WTC11 (cell line): ENCODE data around the gene KLHL1. TPM values are rescaled to one million over a fixed set of nuclear protein-coding genes. Genes with fewer than 3 reads are reported as not detected.

Experiments
- ATAC-seq: fragments of 200-7000 bp; cut with Tn5 transposase; 2 replicates; pipeline ENCODE4 v1.10.0; 2021; ENCODE audit warnings: mild to moderate bottlenecking, moderate library complexity
- CTCF ChIA-PET: fragments of 300-600 bp; sonication (Branson Sonifier 250); formaldehyde crosslinking; loops from one replicate; lab custom pipeline; 2021; ENCODE audit warnings: antibody characterized with exemption; lab: Charles Lee
- POLR2A ChIA-PET: fragments of 350-600 bp; sonication (Branson Sonifier 250); formaldehyde crosslinking; loops from one replicate; lab custom pipeline; 2021; ENCODE audit warnings: antibody characterized with exemption; lab: Charles Lee
- DNase-seq: peaks from one replicate; pipeline ENCODE4 v3.0.0; 2021; ENCODE audit warnings: low spot score
- H3K27ac Mint-ChIP-seq: 2 replicates; pipeline ENCODE4 v1.8.0; 2021; ENCODE audit warnings: mixed read lengths
- H3K27me3 Mint-ChIP-seq: 2 replicates; pipeline ENCODE4 v1.8.0; 2021; ENCODE audit warnings: low read depth, mild to moderate bottlenecking, moderate library complexity, mixed read lengths
- H3K36me3 Mint-ChIP-seq: 2 replicates; pipeline ENCODE4 v1.8.0; 2021; ENCODE audit warnings: mixed read lengths
- H3K4me1 Mint-ChIP-seq: 2 replicates; pipeline ENCODE4 v1.8.0; 2022; ENCODE audit warnings: mixed read lengths
- H3K4me3 Mint-ChIP-seq: 2 replicates; pipeline ENCODE4 v1.8.0; 2021; ENCODE audit warnings: mild to moderate bottlenecking, moderate library complexity, mixed read lengths
- H3K9me3 Mint-ChIP-seq: 2 replicates; pipeline ENCODE4 v1.8.0; 2021; ENCODE audit warnings: mixed read lengths
- ATF1 ChIP-seq: sonication (generic); formaldehyde crosslinking; IDR thresholded peaks from 2 replicates; pipeline ENCODE4 v1.8.1; 2023; ENCODE audit warnings: mild to moderate bottlenecking, moderate library complexity, missing genetic modification reagents
- ELF4 ChIP-seq: sonication (generic); formaldehyde crosslinking; IDR thresholded peaks from 2 replicates; pipeline ENCODE4 v1.8.1; 2022; ENCODE audit warnings: low read depth, mild to moderate bottlenecking, moderate library complexity, missing genetic modification reagents
- ESRRA ChIP-seq: sonication (generic); formaldehyde crosslinking; IDR thresholded peaks from 2 replicates; pipeline ENCODE4 v1.8.1; 2022; ENCODE audit warnings: mild to moderate bottlenecking, missing genetic modification reagents, borderline replicate concordance
- ETV6 ChIP-seq: sonication (generic); formaldehyde crosslinking; IDR thresholded peaks from 2 replicates; pipeline ENCODE4 v1.8.1; 2022; ENCODE audit warnings: mild to moderate bottlenecking, missing genetic modification reagents
- FOXP1 ChIP-seq: sonication (generic); formaldehyde crosslinking; IDR thresholded peaks from 2 replicates; pipeline ENCODE4 v1.8.0; 2022; ENCODE audit warnings: missing genetic modification reagents, mild to moderate bottlenecking, moderate library complexity, borderline replicate concordance
- HMGA2 ChIP-seq: fragments of 250-450 bp; sonication (Bioruptor Pico); IDR thresholded peaks from 2 replicates; pipeline ENCODE4 v1.4.0; 2021; ENCODE audit warnings: mild to moderate bottlenecking, moderate library complexity
- OVOL2 ChIP-seq: fragments of 250-450 bp; sonication (Bioruptor Pico); IDR thresholded peaks from 2 replicates; pipeline ENCODE4 v1.9.0; 2021; ENCODE audit warnings: mild to moderate bottlenecking, borderline replicate concordance
- PRRX2 ChIP-seq: fragments of 250-450 bp; sonication (Bioruptor Pico); IDR thresholded peaks from 2 replicates; pipeline ENCODE4 v1.8.0; 2021; ENCODE audit warnings: mild to moderate bottlenecking
- SMAD3 ChIP-seq: sonication (generic); formaldehyde crosslinking; IDR thresholded peaks from 2 replicates; pipeline ENCODE4 v1.8.0; 2022; ENCODE audit warnings: missing genetic modification reagents, mild to moderate bottlenecking, borderline replicate concordance
- SMAD4 ChIP-seq: sonication (generic); formaldehyde crosslinking; IDR thresholded peaks from 2 replicates; pipeline ENCODE4 v1.8.0; 2022; ENCODE audit warnings: mild to moderate bottlenecking, missing genetic modification reagents
- TP53 ChIP-seq: sonication (generic); formaldehyde crosslinking; IDR thresholded peaks from 2 replicates; pipeline ENCODE4 v1.8.1; 2023; ENCODE audit warnings: mild to moderate bottlenecking, missing genetic modification reagents
- ZNF416 ChIP-seq: fragments of 250-450 bp; sonication (Bioruptor Pico); IDR thresholded peaks from 2 replicates; pipeline ENCODE4 v1.9.0; 2021; ENCODE audit warnings: mild to moderate bottlenecking, inconsistent platforms
- total RNA-seq: library from RNA; stranded (reverse); gene quantifications from 3 replicates; pipeline ENCODE4 v1.2.3, GENCODE V29; 2021
- TF ChIP-seq, protein P1 (sequence below): sonication (generic); formaldehyde crosslinking; IDR thresholded peaks from 2 replicates; pipeline ENCODE4 v1.8.0; 2022; ENCODE audit warnings: mild to moderate bottlenecking, missing genetic modification reagents
- TF ChIP-seq, protein P2 (sequence below): sonication (generic); formaldehyde crosslinking; IDR thresholded peaks from 2 replicates; pipeline ENCODE4 v1.8.0; 2022; ENCODE audit warnings: mild to moderate bottlenecking, missing genetic modification reagents
- TF ChIP-seq, protein P3 (sequence below): sonication (generic); formaldehyde crosslinking; IDR thresholded peaks from 2 replicates; pipeline ENCODE4 v1.8.0; 2022; ENCODE audit warnings: missing genetic modification reagents
- TF ChIP-seq, protein P4 (sequence below): fragments of 250-450 bp; sonication (Bioruptor Pico); IDR thresholded peaks from 2 replicates; pipeline ENCODE4 v1.9.0; 2021; ENCODE audit warnings: mild to moderate bottlenecking

Gene KLHL1
- total RNA-seq, 1 experiment from 2014 or later, result not detected

DNA sequence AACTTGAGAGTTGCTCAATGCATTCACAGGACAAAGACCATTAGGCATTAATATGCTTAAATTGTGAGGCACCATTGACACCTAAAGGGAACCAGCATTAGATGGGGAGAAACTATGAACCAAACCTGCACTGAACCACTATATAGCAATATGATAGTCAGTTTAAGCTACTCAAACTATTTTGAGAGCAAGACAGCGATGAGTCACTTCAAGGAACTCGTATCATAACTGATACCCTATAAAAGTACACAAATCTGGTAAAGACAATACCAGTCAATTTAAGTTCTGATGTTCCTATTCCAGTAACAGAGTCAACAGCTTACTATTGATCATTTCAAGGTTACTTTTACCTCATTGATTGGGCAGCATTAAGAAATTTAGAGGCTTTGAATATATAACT is 151.9 kb downstream of the KLHL1 start:
- POLR2A ChIA-PET, result no interaction called here
- ATAC-seq (no peak), DNase-seq (no peak)
- TF ChIP-seq ETV6 (no peak), ATF1 (CRISPR knock-in tag) (no peak), FOXP1 (CRISPR knock-in tag) (no peak), SMAD4 (CRISPR knock-in tag) (no peak), OVOL2 (CRISPR knock-in tag) (no peak), ELF4 (CRISPR knock-in tag) (no peak), PRRX2 (CRISPR knock-in tag) (no peak)
- TF ChIP-seq, protein P1, sequence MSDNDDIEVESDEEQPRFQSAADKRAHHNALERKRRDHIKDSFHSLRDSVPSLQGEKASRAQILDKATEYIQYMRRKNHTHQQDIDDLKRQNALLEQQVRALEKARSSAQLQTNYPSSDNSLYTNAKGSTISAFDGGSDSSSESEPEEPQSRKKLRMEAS (CRISPR knock-in tag), result no peak
- TF ChIP-seq, protein P2, sequence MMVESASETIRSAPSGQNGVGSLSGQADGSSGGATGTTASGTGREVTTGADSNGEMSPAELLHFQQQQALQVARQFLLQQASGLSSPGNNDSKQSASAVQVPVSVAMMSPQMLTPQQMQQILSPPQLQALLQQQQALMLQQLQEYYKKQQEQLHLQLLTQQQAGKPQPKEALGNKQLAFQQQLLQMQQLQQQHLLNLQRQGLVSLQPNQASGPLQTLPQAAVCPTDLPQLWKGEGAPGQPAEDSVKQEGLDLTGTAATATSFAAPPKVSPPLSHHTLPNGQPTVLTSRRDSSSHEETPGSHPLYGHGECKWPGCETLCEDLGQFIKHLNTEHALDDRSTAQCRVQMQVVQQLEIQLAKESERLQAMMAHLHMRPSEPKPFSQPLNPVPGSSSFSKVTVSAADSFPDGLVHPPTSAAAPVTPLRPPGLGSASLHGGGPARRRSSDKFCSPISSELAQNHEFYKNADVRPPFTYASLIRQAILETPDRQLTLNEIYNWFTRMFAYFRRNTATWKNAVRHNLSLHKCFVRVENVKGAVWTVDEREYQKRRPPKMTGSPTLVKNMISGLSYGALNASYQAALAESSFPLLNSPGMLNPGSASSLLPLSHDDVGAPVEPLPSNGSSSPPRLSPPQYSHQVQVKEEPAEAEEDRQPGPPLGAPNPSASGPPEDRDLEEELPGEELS (CRISPR knock-in tag), result no peak
- TF ChIP-seq, protein P3, sequence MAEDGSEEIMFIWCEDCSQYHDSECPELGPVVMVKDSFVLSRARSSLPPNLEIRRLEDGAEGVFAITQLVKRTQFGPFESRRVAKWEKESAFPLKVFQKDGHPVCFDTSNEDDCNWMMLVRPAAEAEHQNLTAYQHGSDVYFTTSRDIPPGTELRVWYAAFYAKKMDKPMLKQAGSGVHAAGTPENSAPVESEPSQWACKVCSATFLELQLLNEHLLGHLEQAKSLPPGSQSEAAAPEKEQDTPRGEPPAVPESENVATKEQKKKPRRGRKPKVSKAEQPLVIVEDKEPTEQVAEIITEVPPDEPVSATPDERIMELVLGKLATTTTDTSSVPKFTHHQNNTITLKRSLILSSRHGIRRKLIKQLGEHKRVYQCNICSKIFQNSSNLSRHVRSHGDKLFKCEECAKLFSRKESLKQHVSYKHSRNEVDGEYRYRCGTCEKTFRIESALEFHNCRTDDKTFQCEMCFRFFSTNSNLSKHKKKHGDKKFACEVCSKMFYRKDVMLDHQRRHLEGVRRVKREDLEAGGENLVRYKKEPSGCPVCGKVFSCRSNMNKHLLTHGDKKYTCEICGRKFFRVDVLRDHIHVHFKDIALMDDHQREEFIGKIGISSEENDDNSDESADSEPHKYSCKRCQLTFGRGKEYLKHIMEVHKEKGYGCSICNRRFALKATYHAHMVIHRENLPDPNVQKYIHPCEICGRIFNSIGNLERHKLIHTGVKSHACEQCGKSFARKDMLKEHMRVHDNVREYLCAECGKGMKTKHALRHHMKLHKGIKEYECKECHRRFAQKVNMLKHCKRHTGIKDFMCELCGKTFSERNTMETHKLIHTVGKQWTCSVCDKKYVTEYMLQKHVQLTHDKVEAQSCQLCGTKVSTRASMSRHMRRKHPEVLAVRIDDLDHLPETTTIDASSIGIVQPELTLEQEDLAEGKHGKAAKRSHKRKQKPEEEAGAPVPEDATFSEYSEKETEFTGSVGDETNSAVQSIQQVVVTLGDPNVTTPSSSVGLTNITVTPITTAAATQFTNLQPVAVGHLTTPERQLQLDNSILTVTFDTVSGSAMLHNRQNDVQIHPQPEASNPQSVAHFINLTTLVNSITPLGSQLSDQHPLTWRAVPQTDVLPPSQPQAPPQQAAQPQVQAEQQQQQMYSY (CRISPR knock-in tag), result no peak
- Mint-ChIP-seq H3K4me1 (peaks cover 16% of the 10 kb centered on the region), H3K27me3 (no peaks in the 10 kb centered on the region), H3K9me3 (no peaks in the 10 kb centered on the region), H3K27ac (no peak overlapping the region), H3K4me3 (no peak overlapping the region), H3K36me3 (no peaks in the 10 kb centered on the region)
- CTCF ChIA-PET, result no interaction called here

DNA sequence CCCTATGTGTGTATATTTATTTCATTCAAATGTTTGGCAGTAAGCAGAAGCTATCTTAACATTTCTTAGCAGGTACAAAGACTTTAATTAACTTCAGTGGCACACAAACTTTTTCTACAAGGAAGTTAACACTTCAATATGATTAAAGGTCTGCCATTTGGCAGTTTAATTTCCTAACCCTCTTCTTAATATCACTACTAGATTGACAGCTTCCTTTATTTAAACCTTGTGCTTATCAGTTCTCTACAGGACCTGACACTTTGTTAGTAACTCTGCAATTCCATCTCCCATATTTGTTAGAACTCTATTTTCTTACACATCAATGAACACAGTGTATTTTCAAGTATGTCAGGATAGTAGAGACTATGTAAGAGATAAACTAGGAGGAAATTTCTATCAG is 153.0 kb downstream of the KLHL1 start:
- Mint-ChIP-seq H3K36me3 (no peaks in the 10 kb centered on the region), H3K27ac (no peak overlapping the region), H3K9me3 (no peaks in the 10 kb centered on the region), H3K27me3 (no peaks in the 10 kb centered on the region), H3K4me3 (no peak overlapping the region), H3K4me1 (peaks cover 16% of the 10 kb centered on the region)
- ChIA-PET POLR2A (no interaction called here), CTCF (no interaction called here)
- no peak for DNase-seq
- no peak for TF ChIP-seq SMAD3
- no peak for TF ChIP-seq TP53 (CRISPR knock-in tag)
- no peak for TF ChIP-seq ZNF416
- TF ChIP-seq ESRRA, result no peak
- no peak for TF ChIP-seq OVOL2 (CRISPR knock-in tag)
- no peak for ATAC-seq

DNA sequence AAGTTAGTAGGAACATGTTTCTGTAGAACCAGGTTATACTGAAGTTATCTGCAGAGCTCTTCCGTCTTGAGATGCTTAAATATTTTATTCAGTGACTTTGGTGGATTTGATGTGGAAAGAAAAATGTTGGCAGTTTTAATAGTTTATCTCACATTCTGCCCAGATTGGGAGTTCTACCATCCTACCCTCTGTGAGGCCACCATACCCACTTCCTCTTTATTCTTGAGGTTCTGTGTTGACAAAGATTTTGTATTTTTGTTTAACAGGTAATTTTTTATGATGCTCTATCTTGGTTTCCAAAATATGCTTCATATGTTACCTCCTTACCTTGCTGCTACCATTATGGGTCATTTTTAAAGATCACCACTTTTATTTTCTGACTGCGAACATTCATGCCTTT is 156.8 kb downstream of the KLHL1 start:
- H3K4me1 Mint-ChIP-seq, result no peaks in the 10 kb centered on the region
- no peak overlapping the region for H3K27ac Mint-ChIP-seq
- POLR2A ChIA-PET, result no interaction called here
- H3K9me3 Mint-ChIP-seq, result no peaks in the 10 kb centered on the region
- no peaks in the 10 kb centered on the region for H3K36me3 Mint-ChIP-seq
- TF ChIP-seq, protein P4, sequence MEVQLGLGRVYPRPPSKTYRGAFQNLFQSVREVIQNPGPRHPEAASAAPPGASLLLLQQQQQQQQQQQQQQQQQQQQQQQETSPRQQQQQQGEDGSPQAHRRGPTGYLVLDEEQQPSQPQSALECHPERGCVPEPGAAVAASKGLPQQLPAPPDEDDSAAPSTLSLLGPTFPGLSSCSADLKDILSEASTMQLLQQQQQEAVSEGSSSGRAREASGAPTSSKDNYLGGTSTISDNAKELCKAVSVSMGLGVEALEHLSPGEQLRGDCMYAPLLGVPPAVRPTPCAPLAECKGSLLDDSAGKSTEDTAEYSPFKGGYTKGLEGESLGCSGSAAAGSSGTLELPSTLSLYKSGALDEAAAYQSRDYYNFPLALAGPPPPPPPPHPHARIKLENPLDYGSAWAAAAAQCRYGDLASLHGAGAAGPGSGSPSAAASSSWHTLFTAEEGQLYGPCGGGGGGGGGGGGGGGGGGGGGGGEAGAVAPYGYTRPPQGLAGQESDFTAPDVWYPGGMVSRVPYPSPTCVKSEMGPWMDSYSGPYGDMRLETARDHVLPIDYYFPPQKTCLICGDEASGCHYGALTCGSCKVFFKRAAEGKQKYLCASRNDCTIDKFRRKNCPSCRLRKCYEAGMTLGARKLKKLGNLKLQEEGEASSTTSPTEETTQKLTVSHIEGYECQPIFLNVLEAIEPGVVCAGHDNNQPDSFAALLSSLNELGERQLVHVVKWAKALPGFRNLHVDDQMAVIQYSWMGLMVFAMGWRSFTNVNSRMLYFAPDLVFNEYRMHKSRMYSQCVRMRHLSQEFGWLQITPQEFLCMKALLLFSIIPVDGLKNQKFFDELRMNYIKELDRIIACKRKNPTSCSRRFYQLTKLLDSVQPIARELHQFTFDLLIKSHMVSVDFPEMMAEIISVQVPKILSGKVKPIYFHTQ, result no peak
- TF ChIP-seq HMGA2 (CRISPR knock-in tag) (no peak), ESRRA (no peak)
- TF ChIP-seq, all 79 proteins: peak for 0
- Mint-ChIP-seq H3K4me3 (no peak overlapping the region), H3K27me3 (no peaks in the 10 kb centered on the region)
- CTCF ChIA-PET, result no interaction called here
- DNase-seq, result no peak
- ATAC-seq, result no peak
